Daoy (cell line): ENCODE measurements around the gene IMPG1. TPM values are rescaled to one million over a fixed set of nuclear protein-coding genes. Genes with fewer than 3 reads are reported as not detected.

Source experiments
- DNase-seq: peaks from one replicate; pipeline ENCODE4 v3.0.0-alpha.2; 2015; ENCODE audit warnings: low read depth
- total RNA-seq: library from RNA; depleted of rRNA; stranded (reverse); fragments of >200 nt; shearing (Covaris generic); gene quantifications from 2 replicates; pipeline ENCODE4 v1.2.3, GENCODE V29; 2014; rRNA removed

The IMPG1 gene, protein sequence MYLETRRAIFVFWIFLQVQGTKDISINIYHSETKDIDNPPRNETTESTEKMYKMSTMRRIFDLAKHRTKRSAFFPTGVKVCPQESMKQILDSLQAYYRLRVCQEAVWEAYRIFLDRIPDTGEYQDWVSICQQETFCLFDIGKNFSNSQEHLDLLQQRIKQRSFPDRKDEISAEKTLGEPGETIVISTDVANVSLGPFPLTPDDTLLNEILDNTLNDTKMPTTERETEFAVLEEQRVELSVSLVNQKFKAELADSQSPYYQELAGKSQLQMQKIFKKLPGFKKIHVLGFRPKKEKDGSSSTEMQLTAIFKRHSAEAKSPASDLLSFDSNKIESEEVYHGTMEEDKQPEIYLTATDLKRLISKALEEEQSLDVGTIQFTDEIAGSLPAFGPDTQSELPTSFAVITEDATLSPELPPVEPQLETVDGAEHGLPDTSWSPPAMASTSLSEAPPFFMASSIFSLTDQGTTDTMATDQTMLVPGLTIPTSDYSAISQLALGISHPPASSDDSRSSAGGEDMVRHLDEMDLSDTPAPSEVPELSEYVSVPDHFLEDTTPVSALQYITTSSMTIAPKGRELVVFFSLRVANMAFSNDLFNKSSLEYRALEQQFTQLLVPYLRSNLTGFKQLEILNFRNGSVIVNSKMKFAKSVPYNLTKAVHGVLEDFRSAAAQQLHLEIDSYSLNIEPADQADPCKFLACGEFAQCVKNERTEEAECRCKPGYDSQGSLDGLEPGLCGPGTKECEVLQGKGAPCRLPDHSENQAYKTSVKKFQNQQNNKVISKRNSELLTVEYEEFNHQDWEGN
- total RNA-seq = not detected in 2 replicates

GRCh38 chr6:76072562-76072961 is at the start of gene IMPG1:
TSS of gene IMPG1 (minus strand) at chr6:76072662. CDS start at chr6:76072488, 174 bp downstream.
- DNase-seq = no peak

DNA sequence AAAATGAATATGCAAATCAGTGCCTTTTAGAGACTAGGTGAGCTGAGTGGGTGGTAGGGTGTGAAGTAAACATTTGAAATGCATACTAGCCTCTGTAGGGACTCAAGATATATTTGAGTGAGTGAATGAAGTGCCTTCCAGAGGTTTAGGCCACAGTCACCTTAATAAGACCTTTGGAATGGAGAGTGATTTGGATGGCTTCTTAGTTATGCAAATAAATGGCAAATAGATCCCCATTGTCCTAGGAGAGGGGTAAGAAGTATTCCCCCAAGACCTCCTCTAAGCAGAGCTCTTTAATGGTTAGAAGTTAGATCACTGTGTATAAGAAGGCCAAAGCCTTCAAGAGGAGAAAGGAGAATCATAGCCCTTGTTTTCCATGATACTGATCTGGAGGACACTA is 47.8 kb upstream of the IMPG1 start:
- no peak for DNase-seq

DNA sequence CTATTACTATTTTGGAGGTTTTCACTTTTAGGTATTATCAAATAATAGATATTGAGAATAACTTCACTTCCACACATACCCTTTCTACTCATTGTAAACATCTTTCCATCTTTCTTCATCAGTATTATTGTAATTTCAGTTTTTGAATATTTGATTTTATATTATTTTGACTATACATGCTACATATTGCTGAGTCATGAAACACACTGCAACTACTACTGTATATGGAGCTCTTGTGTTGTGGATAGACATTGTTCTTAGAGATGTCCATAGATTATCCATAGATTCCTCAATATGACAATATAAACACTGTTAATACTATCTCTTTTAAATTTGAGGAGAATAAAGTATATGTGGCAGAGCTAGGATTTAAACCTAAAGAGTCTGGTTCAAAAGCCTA is 819 bp upstream of the IMPG1 start:
- DNase-seq = no peak

GRCh38 chr6:76057469-76057868 is 15.0 kb downstream of the IMPG1 start:
- no peak for DNase-seq

- DNase-seq = no peak
Observed at GRCh38 chr6:76052314-76052713, 20.1 kb downstream of the IMPG1 start.

GRCh38 chr6:76043690-76044089 is 28.8 kb downstream of the IMPG1 start:
- DNase-seq = no peak

GRCh38 chr6:76035713-76036112 is 36.7 kb downstream of the IMPG1 start:
- no peak for DNase-seq

- DNase-seq = no peak
Observed at GRCh38 chr6:76026101-76026500, 46.4 kb downstream of the IMPG1 start.

DNA sequence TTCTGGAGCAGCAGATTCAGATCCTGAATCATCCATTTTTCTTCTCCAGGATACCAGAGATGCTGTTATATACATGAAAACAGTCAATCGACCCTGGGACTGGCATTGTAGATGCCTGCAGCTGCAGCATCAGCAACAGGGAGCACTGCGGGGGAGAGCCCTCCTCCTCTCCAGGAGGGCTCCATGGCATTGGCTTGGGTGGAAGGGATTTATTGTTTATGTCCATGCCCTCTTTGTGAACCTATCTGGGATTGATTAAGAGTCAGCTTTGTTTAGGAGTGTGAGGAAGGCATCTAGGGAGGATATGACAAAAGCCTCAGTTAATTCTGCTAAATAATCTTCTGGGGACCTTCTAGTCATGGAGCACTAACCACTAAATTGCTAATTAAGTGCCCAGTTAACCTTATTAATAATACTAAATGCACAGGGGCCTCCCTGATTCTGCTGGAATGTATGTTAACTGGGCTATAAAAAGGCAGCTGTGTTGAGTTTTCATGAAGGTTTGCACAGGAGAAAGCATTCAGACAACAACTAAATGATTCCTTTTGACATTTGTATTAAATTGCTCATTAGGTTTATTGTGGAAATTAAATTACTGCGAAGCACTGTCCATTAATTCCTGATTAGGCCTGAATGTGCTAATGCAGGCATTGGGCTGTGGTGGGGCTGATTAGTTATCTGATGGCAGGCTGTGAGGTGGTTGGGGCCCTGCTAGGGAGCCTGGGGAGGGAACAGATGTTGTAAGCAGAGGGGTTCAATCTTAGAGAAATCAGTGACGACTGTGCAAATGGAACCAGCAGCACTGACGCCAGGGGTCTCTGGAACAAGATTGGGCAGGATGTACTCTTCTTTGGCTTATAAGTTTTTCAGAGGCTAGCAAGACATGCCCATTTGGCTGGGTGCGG is 57.6 kb downstream of the IMPG1 start:
- DNase-seq = no peak

DNA sequence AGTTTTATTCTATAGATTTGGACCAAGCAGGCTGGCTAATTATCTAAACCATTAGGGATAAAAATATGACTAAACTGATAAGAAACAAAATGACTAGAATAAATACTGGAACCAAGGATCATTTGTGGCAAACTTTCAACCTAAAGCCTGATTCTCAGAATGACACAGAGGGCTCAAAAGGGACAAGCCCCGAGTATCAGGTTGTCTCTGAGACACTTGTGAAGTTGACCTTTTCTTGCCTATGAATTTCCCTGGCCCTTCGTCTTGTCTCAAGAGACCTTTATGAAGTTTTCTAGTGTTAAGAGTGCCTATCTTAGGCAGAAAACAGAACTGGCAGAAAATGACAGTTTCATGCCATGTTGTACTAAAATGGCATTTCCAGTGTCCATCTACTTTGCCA is 68.3 kb downstream of the IMPG1 start:
- no peak for DNase-seq

DNA sequence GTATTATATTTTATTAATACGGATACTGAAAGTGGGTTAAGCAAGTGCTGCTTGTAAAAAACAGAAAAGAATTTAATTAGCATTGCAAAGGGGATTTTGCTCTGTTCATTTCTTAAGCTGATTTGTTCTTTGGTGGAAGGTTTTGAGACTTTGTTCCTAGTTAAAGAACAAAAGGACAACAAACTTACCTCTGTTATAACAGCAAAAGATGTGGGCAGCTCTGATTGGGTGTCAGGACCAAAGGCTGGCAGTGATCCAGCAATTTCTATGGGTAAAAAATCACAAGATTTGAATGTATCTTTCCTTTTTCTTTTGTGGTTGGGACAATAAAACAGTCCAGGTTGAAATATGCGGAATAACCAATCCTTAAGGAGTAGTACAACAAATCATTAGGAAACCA is 68.8 kb downstream of the IMPG1 start:
- DNase-seq = no peak

- no peak for DNase-seq
Observed at GRCh38 chr6:76003113-76003512, 69.3 kb downstream of the IMPG1 start.

DNA sequence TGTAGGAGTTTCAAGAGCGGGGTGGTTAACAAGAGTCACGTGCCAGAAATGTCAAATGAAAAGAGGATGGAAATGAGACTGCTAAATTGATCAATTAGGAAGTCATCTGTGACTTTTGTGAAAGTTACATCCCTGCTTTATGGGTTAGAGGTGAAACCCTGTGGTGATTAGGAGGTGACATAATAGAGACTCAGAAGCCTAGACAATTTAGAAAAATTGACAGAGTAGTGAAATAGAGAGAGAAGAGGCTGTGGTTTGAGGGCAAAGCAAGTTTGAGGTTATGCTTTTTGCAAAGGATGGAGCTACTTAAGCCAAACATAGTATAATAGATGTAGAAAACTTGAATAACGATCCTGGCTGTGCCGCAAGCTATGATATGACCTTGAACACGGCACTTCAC is 71.8 kb downstream of the IMPG1 start:
- no peak for DNase-seq

GRCh38 chr6:75997696-75998095 is 74.8 kb downstream of the IMPG1 start:
- no peak for DNase-seq

DNA sequence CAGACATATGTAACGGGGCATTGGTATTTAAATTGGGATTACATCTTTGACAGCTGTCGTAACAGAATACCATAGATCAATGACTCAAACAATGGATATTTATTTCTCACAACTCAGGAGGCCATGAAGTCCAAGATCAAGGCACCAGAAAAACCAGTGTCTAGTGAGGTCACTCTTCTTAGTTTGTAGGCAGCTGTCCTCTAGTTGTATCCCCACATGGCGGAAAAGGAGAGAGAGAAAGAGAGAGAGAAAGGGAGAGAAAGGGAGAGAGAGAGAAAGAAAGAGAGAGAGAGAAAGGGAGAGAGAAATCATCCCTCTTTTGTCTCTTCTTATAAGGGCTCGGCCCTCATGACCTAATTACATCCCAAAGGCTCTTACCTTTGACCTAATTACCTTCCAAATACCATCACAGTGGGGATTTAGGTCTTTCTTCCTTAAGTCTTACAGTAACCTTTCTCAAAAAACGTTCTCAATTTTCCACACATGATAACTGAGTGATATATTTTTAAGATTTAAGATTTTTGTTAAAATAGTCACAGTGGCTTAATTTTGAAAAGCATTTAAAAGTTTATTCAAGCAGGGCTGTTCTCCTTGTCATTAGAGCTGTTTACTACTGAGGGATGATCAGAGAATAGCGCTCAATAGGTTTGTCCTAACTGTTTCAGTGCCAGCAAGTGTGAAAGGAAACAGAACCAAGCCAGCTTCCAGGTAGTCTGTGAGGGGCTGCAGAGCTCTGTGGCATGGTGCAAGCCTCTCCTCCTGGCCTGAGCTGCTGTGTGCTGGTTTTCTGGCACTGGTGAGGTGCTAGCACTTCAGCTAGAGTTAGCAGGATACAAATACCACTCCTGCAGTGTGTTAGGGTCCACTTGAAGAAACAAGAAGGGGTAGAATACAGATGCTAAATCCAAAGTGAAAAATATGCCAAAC is 79.0 kb downstream of the IMPG1 start:
- no peak for DNase-seq

GRCh38 chr6:75991941-75992340 is 80.5 kb downstream of the IMPG1 start:
- no peak for DNase-seq

- no peak for DNase-seq
Observed at GRCh38 chr6:75986935-75987334, 85.5 kb downstream of the IMPG1 start.

DNA sequence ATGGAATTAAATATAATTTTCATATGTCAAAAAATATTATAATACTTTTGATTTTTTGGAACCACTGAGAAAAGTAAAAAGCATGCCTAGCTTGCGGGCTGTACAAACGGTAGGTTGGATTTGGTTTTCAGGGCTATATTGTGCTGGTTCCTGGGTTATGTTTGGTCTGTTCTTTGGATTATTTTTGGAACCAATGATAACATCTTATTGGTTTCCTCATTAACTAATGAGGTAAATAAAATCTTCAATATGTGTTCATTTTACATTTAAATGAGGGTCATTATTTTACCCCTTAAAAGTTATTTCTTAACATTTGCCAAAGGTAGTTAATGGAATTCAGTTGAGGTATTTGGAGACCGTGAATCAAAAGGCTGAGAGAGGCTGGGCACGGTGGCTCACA is 96.6 kb downstream of the IMPG1 start:
- DNase-seq = no peak

- no peak for DNase-seq
Observed at GRCh38 chr6:75970093-75970492, 102.4 kb downstream of the IMPG1 start.

GRCh38 chr6:75968143-75968542 is 104.3 kb downstream of the IMPG1 start:
- no peak for DNase-seq

- no peak for DNase-seq
Observed at GRCh38 chr6:75963569-75963968, 108.9 kb downstream of the IMPG1 start.
